ENCODE data around the gene BRME1. TPM values are rescaled to one million over a fixed set of nuclear protein-coding genes. Genes with fewer than 3 reads are reported as not detected.

Gene BRME1
- total RNA-seq, 1 experiment from 2014 or later = 6.7 TPM

DNA sequence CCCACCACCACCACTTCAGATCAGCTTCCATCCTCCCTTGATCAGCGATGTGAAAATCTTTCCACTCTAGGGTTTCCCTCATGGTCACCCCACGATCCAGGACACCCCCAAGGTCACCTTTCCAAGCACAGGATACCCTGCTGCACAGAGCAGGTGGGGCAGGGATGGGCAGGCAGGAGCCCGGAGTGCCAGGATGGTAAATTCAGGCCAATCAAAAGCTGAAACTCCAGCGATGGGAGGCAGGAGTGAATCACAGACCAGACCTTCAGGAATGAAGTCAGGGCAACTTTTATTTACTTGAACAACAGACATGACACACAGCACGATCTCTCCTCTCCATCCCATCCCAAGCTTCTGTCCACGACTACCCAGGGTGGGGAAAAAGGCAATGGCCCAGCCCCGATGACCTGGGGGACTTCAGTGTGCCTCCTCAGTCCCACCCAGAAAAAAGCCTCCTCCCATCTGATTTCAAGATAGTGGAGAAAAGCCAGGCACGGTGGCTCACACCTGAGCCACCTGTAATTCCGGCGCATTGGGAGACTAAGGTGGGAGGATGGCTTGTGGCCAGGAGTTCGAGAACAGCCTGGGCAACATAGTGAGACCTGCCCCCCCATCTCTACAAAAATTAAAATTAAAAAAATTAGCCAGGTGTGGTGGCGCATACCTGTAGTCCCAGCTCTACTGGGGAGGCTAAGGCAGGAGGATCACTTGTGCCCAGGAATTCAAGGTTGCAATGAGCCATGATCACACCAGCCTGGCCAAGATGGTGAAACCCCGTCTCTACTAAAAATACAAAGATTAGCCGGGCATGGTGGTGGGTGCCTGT is 71.5 kb downstream of the BRME1 start:
- WGBS (ENCODE audit: extremely low coverage, insufficient read length, low lambda C conversion rate) = no CpG with 5 or more reads among the region's 14 CpGs
- no peak overlapping the region for H3K9ac ChIP-seq (ENCODE audit: extremely low read depth, insufficient read length, low read length)

More for the DNA sequence above, 71.5 kb downstream of the BRME1 start:
- Histone ChIP-seq H3K18ac (ENCODE audit: insufficient read length, low read depth, low read length) (peak overlapping the region; percentile 28), H3K4me2 (ENCODE audit: insufficient read depth, insufficient read length, low read length) (peak overlapping the region; percentile 63), H3K4ac (ENCODE audit: low read depth, low read length) (no peak overlapping the region), H2BK12ac (ENCODE audit: insufficient read length, low read depth, low read length) (no peak overlapping the region), H4K91ac (ENCODE audit: insufficient read length, low read depth, low read length) (no peak overlapping the region), H3T11ph (ENCODE audit: low read length) (no peak overlapping the region), H3K23ac (ENCODE audit: insufficient read length, low read depth, low read length) (no peak overlapping the region), H2BK20ac (ENCODE audit: low read depth, low read length, poor library complexity, severe bottlenecking) (no peak overlapping the region), H3K27me3 (ENCODE audit: insufficient read depth, low read length) (no peaks in the 10 kb centered on the region), H2BK120ac (ENCODE audit: low read depth, low read length, poor library complexity, severe bottlenecking) (no peak overlapping the region), H2AFZ (ENCODE audit: low read length) (no peak overlapping the region), H3K79me1 (ENCODE audit: insufficient read depth, low read depth, low read length, poor library complexity, severe bottlenecking) (no peaks in the 10 kb centered on the region), H3K56ac (ENCODE audit: insufficient read length, low read depth, low read length) (no peak overlapping the region), H3K9me3 (ENCODE audit: control insufficient read depth, low read depth, low read length) (no peaks in the 10 kb centered on the region), H3K4me1 (ENCODE audit: insufficient read depth, low read length) (no peaks in the 10 kb centered on the region; the same call in 1 of the 2 replicates), H4K5ac (ENCODE audit: insufficient read length, low read depth, low read length) (no peak overlapping the region), H2BK15ac (ENCODE audit: low read depth, low read length) (no peak overlapping the region), H2AK5ac (ENCODE audit: insufficient read length, low read length) (no peak overlapping the region), H3K14ac (ENCODE audit: insufficient read depth, low read length) (no peak overlapping the region), H4K8ac (replicated peaks; ENCODE audit: insufficient read length, low read depth, low read length) (no peak overlapping the region), H2BK5ac (ENCODE audit: insufficient read length, low read length) (no peak overlapping the region), H3K79me2 (ENCODE audit: insufficient read depth, low read length) (no peaks in the 10 kb centered on the region), H3K27ac (ENCODE audit: insufficient read length, low read depth, low read length) (no peak overlapping the region), H4K20me1 (ENCODE audit: control insufficient read depth, insufficient read depth, insufficient read length) (no peaks in the 10 kb centered on the region), H3K23me2 (ENCODE audit: insufficient read length, low read depth, low read length, poor library complexity, severe bottlenecking) (peaks cover 7% of the 10 kb centered on the region)
- Mint-ChIP-seq H3K27me3 (ENCODE audit: low read depth) (no peaks in the 10 kb centered on the region; the same call in 1 of the 2 replicates), H3K4me3 (peak overlapping the region; percentile 50 to 81), H3K27ac (peak overlapping the region in 2 of 3 experiments; percentile 60 to 77; a peak in 4 of 7 replicates), H3K9me3 (no peaks in the 10 kb centered on the region; a peak in 1 of 5 replicates), H3K36me3 (ENCODE audit: insufficient read depth in 1 of 3, low read depth in 3 of 3) (peaks cover 7 to 20% (median 19%) of the 10 kb centered on the region in 3 experiments; a peak in 6 of 7 replicates), H3K4me1 (peaks cover 8 to 10% of the 10 kb centered on the region in 2 experiments; a peak in 3 of 4 replicates)
- DNase-seq = peak; percentile 45
- TF ChIP-seq, protein P1, sequence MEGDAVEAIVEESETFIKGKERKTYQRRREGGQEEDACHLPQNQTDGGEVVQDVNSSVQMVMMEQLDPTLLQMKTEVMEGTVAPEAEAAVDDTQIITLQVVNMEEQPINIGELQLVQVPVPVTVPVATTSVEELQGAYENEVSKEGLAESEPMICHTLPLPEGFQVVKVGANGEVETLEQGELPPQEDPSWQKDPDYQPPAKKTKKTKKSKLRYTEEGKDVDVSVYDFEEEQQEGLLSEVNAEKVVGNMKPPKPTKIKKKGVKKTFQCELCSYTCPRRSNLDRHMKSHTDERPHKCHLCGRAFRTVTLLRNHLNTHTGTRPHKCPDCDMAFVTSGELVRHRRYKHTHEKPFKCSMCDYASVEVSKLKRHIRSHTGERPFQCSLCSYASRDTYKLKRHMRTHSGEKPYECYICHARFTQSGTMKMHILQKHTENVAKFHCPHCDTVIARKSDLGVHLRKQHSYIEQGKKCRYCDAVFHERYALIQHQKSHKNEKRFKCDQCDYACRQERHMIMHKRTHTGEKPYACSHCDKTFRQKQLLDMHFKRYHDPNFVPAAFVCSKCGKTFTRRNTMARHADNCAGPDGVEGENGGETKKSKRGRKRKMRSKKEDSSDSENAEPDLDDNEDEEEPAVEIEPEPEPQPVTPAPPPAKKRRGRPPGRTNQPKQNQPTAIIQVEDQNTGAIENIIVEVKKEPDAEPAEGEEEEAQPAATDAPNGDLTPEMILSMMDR (conservative IDR thresholded peaks at IDR 0.05) = no peak
